ENCODE results near the gene HSPB9.
A peak's percentile ranks its signal among the peaks of the same experiment; 100 is the strongest.

HSPB9 gene

GRCh38 chr17:42101513-42102292 is 20.9 kb upstream of the HSPB9 start:
- peak; percentile 59 for DNase-seq

DNA sequence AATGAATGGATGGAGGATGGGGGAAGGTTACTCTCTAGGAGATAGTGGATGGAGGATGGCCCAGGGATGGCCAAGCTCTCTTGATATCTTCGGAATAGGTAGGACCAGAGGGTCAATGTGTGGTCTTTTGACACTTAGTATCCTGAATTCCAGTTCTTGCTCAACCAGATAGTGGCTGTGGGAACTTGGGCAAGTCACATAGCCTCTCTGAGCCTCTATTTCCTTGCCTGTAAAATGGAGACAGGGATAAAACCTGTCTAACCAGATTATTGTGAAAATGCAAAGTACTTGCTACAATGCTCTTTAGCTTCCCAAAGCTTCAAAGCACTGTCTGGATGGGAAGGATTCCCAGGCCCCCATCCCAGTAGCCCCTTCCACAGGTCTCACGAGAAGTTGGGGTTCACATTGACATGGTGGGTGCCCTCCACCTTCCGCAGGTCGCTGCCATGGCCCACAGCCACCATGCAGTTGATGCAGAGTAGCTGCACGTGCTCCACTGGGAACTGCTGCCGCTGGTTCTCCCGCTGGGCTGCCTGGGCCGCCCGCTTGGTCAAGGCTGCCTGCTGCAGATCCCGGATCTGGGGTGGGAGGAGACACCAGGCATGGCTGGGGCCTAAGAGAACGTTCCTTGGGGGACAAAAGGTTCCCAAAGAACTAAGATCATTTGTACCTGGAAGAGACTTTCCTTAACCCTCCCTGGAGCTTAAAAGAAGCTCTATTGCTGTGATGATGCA is 19.2 kb upstream of the HSPB9 start:
- no peak for DNase-seq

- DNase-seq: no peak
These were observed 18.3 kb upstream of the HSPB9 start for GRCh38 chr17:42104264-42104663.

GRCh38 chr17:42106009-42106408 is 16.6 kb upstream of the HSPB9 start:
- no peak for DNase-seq

- DNase-seq: no peak
These were observed 15.5 kb upstream of the HSPB9 start for GRCh38 chr17:42107124-42107523.

- peak; percentile 88 for DNase-seq
These were observed 14.7 kb upstream of the HSPB9 start for GRCh38 chr17:42107597-42108576.

- no peak for DNase-seq
These were observed 13.5 kb upstream of the HSPB9 start for GRCh38 chr17:42109086-42109485.

DNA sequence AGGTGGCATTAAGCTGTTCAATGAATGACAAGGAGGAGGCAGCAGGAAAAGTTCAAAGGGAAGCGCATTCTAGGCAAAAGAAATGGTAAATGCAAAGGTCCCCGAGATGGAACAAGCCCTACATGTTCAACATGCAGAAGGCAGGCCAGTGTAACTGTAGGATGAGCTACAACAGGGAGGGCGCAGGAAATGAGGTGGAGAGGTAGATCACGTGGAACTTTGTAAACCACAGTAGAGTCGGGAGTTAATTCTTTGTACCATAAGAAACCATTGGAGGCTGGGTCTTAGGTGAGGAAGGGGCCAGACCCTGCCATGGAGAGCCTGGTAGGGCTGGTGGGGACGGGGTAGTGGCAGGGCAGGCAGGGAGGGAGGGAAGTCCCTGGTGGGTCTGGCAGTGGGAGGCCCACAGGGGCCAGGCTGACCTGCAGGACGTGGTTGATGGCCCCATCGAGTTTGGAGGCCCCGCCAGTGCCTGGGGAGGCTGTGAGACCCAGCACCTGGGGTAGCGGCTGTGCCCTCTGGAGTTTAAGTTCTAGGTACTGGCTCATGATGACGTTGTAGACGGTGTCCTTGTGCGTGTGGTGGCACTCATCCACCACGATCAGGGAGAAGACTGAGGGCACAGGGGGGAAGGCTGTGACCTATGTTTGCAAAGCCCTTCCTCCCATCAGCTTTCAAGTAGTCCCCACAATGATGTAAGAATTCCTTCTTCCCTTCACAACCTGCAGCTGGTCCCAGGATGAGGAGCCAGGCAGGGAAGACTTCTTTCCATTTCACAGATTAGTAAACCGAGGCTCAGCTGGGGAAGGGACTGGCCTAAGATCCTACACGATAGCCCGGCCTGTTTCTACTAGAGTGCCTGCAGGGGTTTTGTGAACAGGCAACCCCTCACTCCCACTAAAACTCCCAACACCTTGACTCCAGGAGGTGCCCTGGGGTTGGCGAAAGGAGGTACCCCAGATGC is 12.0 kb upstream of the HSPB9 start:
- no peak for DNase-seq

DNA sequence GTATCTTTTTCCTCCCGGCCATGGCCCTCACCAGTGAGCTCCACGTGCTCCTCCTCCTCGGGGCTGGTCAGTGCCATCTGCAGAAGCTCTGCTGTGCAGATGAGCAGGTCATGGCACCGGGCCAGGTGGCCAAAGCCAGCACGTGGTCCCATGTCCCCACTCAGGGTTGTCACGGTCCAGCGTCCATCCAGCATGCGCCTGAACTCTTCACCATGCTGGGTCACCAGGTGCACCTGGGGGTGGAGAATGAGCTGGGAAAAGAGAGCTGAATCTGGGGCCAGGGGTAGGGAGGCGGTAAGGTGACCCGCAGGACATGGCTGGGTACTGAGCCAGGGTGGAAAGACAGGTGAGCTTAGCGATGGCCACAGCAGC is 11.4 kb upstream of the HSPB9 start:
- DNase-seq: no peak

DNA sequence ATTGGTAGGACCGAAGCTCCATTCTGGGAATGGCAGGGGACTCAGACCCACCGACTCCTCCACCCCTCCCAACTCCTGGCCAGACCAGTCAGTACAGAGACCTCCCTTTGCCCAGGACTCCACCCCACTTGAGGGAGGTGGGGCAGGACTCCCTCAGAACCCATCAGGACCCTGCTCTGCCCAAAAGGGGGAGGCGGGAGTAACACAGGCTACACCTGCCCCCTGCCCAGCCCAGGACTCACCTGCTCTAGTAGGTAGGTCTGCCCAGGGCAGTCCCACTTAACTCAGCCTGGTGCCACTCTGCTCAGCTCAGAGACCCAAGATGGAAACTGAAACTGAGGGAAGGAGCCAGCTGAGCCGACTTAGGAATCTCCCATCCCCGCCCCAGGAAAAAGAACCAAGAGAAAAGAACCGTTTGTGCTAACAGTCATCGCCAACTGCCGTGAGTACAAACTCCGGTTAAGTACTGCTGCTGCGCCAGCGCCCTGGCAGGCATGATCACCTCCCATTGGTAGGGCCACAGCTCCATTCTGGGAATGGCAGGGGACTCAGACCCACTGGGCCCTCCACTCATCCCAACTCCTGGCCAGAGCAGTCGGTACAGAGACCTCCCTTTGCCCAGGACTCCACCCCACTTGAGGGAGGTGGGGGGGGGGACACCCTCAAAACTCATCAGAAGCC is 10.6 kb upstream of the HSPB9 start:
- DNase-seq: no peak

DNA sequence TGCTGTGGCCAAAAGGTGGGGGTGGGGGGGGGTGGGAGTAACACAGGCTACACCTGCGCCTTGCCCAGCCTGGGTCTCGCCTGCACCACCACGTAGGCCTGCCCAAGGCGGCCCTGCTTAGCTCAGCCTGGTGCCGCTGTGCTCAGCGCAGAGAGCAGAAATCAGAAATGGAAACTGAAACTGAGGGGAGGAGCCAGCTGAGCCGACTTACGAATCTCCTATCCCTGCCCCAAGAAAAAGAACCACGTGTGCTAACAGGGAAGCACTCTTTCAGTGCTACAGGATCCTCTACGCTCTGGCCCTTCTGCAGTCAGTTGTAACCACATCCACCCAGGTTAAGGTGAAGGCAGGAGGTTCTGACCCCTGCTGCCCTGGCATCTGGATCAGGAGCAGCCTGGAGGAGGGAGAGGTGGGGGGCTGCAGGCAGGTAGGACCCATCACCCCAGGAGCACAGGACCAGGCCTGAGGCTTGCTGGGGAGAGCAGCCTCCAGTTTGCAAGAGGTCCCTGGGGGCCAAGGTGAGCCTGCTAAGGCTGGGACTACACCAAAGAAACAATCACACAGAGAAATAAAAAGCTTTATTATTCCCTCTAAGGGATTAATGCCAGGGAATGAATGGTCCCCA is 9.9 kb upstream of the HSPB9 start, which contains the start of gene DHX58:
Gene DHX58, minus strand, starts transcription at position 163 of the 625 bp plus-strand sequence. CDS start 822 bp downstream, outside the sequence.
- DNase-seq: peak; percentile 58

- no peak for DNase-seq
These were observed 9.1 kb upstream of the HSPB9 start for GRCh38 chr17:42113293-42114069.

GRCh38 chr17:42114118-42114517 is 8.5 kb upstream of the HSPB9 start:
- no peak for DNase-seq

- peak; percentile 76 for DNase-seq
These were observed 5.8 kb upstream of the HSPB9 start for GRCh38 chr17:42116705-42117396.

DNA sequence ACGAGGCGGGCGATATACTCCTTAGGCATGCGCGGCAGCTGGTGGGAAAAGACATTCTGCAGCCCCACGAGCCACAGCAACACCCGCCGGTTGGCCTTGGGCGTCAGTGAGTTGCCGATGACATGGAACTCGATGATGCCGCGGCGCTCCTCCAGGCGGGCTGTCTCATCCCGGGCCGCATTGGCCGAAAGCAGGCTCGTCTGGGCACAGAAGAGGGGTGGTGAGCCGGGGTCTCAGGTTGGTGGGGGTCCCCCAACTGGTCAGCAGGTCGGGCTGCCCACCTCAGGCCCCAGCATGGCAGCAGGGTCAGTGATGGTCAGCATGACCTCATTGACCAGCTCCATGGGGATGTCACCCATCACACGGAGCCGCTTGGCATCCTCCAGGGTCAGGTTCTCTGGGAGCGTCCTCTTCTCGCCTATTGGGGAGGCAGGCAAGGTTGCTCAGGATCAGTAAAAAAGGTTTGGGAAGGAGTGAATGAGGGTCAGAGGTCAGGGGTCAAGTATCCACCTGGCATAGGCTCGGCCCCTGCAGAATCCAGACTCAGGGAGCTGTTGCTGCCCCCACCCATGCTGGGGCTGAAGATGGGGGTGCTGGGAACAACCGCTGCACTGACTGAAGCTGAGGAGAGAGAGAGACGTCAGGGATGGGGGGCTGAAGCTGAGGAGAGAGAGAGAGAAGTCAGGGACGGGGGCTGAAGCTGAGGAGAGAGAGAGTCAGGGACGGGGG is 5.0 kb upstream of the HSPB9 start:
- DNase-seq: no peak

DNA sequence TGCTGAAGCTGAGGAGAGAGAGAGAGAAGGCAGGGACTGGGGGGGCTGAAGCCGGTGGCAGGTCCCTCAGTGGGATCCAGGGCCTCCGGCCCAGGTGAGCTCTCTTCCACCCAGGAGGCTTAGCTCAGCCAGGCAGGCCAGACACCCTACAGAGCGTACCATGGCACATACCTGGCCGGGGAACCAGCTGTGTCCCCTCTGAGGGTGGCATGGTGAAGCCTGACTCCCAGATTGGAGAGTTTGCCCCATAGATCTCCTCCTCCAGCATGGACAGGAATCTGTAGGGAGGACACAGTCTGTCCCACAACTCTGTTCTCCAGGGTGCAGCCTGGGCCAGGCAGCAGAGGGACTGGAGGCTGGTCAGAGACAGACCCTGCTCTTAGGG is 4.5 kb upstream of the HSPB9 start:
- no peak for DNase-seq

DNA sequence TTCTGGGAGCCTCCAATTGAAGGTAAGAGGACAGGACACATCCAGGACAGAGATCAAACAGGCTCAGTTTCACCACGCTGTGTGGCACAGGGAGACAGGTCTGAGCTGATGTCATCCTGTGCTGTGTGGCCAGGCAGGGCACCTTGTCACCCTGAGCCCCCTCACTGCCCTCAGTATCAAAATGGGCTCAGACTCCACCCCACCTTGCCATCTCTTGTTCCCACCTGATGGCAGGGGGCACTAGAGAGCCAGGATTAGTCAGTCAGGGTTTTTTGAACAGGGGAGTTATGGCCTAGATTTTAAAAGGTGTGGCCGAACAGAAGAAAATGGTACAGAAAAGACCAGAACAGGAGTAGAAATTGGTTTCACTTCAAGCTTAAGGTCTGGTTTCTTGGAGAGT is 4.1 kb upstream of the HSPB9 start:
- no peak for DNase-seq

GRCh38 chr17:42119301-42119700 is 3.3 kb upstream of the HSPB9 start:
- DNase-seq: no peak
